Right lobe of liver (tissue), 6 donors: ENCODE data around the gene DUSP8. TPM values are rescaled to one million over a fixed set of nuclear protein-coding genes. Genes with fewer than 3 reads are reported as not detected.
A peak's percentile ranks its signal among the peaks of the same experiment; 100 is the strongest.
"Not testable (repeated sequence)": the region's sequence is repeated elsewhere in the genome, so short reads cannot be mapped to it uniquely, and the experiment has no call there.

Source experiments
- ATAC-seq, 4 donors: fragments of 200-7000 bp; cut with Tn5 transposase; one replicate each; pipeline ENCODE4 v1.9.1; 2020; ENCODE audit warnings: mild to moderate bottlenecking in 4 of 4, moderate library complexity in 4 of 4
- DNase-seq, 3 donors: peaks; one replicate each; pipeline ENCODE4 v3.0.0-alpha.2; 2020
- H3K27ac ChIP-seq, 3 donors: fragments of 200-600 bp; one replicate each; pipeline ENCODE4 v1.8.0; 2022
- H3K27me3 ChIP-seq, 2 donors: fragments of 200-600 bp; one replicate each; pipeline ENCODE4 v1.8.0; 2022
- H3K36me3 ChIP-seq, 4 donors: fragments of 200-600 bp; sonication (generic) in 1 of 4; one replicate each; pipeline versions ENCODE4 v1.5.1 to v1.8.0; 2017 to 2022; ENCODE audit warnings: control low read depth in 1 of 4
- H3K4me1 ChIP-seq, 4 donors: fragments of 200-600 bp; sonication (generic) in 1 of 4; one replicate each; pipeline versions ENCODE4 v1.5.1 to v1.8.0; 2017 to 2022; ENCODE audit warnings: control low read depth in 1 of 4
- H3K4me3 ChIP-seq, 3 donors: fragments of 200-600 bp; one replicate each; pipeline ENCODE4 v1.8.0; 2022
- H3K9me3 ChIP-seq, 4 donors: fragments of 200-600 bp; sonication (generic) in 1 of 4; one replicate each; pipeline versions ENCODE4 v1.5.1 to v1.8.0; 2017 to 2022; ENCODE audit warnings: control low read depth in 1 of 4
- POLR2A ChIP-seq: fragments of 450-650 bp; IDR thresholded peaks from one replicate; pipeline ENCODE4 v1.6.1; 2017; ENCODE audit warnings: antibody characterized with exemption, mild to moderate bottlenecking
- WGBS: methylation state at CpG from one replicate; pipeline ENCODE4 v1.1.6; 2018; ENCODE audit warnings: low coverage, low lambda C conversion rate; ENCODE audit not compliant: insufficient coverage; ENCODE audit errors: missing lambda C conversion rate; 5-methylcytosine and 5-hydroxymethylcytosine counted together
- intact Hi-C, 2 donors: fragments of 100-400 bp; cut with DNase I; formaldehyde crosslinking; loops; one replicate each; pipeline versions ENCODE4 v1.11.2 to v1.14.1; 2022
- total RNA-seq, 6 experiments: library from RNA; depleted of rRNA in 2 of 6; stranded (reverse); fragments of >200 nt in 2 of 6; fragmentation: NEBNext Ultra II Directional in 3 of 6; extraction: Animal tissue kit (Norgen Biotek cat#: 25700) in 3 of 6; gene quantifications; one replicate each; pipeline versions ENCODE4 v1.1.0 to v1.2.4, GENCODE V29; 2016 to 2023
- TF ChIP-seq, protein P1 (sequence below), 4 donors: fragments of 200-600 bp in 3 of 4; fragments of 450-650 bp in 1 of 4; IDR thresholded peaks; one replicate each; pipeline versions ENCODE4 v1.5.1 to v1.8.0; 2016 to 2022; ENCODE audit warnings: antibody characterized with exemption in 4 of 4, mild to moderate bottlenecking in 2 of 4
- donor health status: DM: no; HTN: yes; CAD: no.
- donor health status: DM: no; HTN: no; CAD: no.
- donor health status: DM: no; HTN: no; CAD: no.
- donor health status: DM: no; HTN: yes; CAD: no.
- donor health status: DM: no; HTN: yes; CAD: no.

DUSP8 gene
- total RNA-seq, 6 experiments from 2014 or later = 0.22 to 13.7 (median 4.4) TPM

DNA sequence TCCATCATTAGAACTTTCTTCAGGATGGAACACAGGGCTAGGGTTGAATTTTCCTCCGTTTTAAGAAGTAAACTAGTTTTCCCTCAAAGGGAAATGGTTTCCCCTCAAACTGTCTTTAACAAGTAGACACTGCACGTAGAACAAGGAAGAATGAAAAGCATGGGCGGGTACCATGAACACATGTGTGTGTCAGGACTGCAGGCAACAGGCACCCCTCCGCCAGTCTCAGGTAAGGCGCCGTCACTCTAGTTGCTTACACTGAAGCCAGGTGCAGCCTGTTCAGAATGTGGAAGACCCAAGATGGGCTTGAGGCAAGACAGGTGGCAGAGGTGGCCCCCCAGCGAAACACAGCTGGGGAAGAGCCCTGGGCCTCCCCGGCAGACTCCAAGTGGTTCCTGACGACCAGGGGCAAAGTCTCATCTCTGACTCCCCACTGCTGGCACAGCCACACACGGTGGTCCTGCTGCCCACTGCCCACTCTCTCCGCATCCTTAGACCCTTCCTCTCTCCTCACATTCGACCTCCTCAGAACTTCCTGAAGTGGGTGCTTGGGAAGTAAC, 60.1 kb downstream of the DUSP8 start:
- no peak for ATAC-seq
- Histone ChIP-seq H3K27ac (no peak overlapping the region), H3K4me3 (no peak overlapping the region), H3K36me3 (no peaks in the 10 kb centered on the region), H3K9me3 (no peaks in the 10 kb centered on the region), H3K27me3 (no peaks in the 10 kb centered on the region), H3K4me1 (peaks cover 0 to 7% (median 0%) of the 10 kb centered on the region in 4 donors)
- no peak for TF ChIP-seq POLR2A
- TF ChIP-seq, protein P1, sequence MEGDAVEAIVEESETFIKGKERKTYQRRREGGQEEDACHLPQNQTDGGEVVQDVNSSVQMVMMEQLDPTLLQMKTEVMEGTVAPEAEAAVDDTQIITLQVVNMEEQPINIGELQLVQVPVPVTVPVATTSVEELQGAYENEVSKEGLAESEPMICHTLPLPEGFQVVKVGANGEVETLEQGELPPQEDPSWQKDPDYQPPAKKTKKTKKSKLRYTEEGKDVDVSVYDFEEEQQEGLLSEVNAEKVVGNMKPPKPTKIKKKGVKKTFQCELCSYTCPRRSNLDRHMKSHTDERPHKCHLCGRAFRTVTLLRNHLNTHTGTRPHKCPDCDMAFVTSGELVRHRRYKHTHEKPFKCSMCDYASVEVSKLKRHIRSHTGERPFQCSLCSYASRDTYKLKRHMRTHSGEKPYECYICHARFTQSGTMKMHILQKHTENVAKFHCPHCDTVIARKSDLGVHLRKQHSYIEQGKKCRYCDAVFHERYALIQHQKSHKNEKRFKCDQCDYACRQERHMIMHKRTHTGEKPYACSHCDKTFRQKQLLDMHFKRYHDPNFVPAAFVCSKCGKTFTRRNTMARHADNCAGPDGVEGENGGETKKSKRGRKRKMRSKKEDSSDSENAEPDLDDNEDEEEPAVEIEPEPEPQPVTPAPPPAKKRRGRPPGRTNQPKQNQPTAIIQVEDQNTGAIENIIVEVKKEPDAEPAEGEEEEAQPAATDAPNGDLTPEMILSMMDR (IDR thresholded peaks at IDR 0.05) = no peak
- 72% methylated on average over 5 of the region's 12 CpGs for WGBS
- peak in 2 of 3 donors; percentile 11 to 22 for DNase-seq
- intact Hi-C loops = no loop called here

DNA sequence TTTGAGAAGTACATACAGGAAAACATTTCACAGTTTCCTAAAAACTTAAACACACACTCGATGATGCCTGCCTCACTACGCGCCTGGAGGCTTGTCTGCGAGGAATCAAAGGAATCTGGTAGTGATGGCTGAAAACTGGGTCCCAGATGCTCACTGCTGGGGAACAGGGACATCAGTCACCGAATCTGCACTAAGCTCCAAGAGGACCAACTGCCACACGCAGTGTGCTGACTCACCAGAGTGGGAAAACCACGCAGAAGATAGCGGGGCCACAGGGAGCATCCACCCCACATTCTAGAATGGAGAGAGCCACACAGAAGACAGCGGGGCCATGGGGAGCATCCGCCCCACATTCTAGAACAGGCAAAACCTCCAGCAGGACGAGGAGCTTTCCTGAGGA, 61.1 kb downstream of the DUSP8 start:
- peak in 1 of 3 donors; percentile 27 for DNase-seq
- peaks cover 0 to 7% (median 0%) of the 10 kb centered on the region in 4 donors for H3K4me1 ChIP-seq

DNA sequence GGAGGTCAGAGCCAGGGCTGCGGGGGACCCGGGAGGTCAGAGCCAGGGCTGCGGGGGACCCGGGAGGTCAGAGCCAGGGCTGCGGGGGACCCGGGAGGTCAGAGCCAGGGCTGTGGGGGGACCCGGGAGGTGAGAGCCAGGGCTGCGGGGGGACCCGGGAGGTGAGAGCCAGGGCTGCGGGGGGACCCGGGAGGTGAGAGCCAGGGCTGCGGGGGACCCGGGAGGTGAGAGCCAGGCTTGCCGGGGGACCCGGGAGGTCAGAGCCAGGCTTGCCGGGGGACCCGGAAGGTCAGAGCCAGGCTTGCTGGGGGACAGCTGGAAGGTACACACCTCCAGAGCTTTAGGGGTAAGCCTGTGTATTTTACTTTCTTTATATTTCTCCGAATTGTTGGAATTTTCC, 61.7 kb downstream of the DUSP8 start:
- 90% methylated on average over 13 of the region's 18 CpGs for WGBS
- H3K9me3 ChIP-seq, H3K27ac ChIP-seq, H3K4me1 ChIP-seq, H3K36me3 ChIP-seq, intact Hi-C loops, ATAC-seq, H3K4me3 ChIP-seq, H3K27me3 ChIP-seq: not testable (repeated sequence)
- peak in 1 of 3 donors; percentile 52 for DNase-seq

More for the DNA sequence above, 61.1 kb downstream of the DUSP8 start:
- TF ChIP-seq, protein P1 (IDR thresholded peaks at IDR 0.05) = no peak
- TF ChIP-seq POLR2A = no peak
- ATAC-seq = no peak
- 52% methylated on average over 6 of the region's 11 CpGs for WGBS
- H3K9me3 ChIP-seq = no peaks in the 10 kb centered on the region
- no peak overlapping the region for H3K27ac ChIP-seq
- H3K27me3 ChIP-seq = no peaks in the 10 kb centered on the region
- H3K4me3 ChIP-seq = no peak overlapping the region
- intact Hi-C loops = no loop called here
- H3K36me3 ChIP-seq = no peaks in the 10 kb centered on the region

DNA sequence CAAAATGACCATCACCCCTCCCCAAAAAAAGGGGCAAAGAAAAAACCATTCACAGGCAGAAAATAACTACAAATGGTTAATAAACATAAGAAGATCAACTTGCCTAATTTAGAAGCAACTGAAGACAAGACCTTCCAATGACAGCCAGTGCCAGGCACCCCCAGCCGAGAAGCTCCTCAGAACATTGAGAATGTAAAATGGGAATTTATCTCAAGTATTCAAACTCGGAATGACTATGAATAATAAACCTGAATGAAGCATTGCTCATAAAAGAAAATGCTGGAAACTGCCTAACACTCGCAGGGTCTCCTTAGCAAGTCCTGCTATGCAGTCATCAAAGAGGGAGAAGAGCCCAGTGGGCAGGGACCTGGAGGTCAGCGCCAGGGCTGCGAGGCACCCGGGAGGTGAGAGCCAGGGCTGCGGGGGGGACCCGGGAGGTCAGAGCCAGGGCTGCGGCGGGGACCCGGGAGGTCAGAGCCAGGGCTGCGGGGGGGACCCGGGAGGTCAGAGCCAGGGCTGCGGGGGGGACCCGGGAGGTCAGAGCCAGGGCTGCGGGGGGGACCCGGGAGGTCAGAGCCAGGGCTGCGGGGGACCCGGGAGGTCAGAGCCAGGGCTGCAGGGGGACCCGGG, 62.3 kb downstream of the DUSP8 start:
- H3K27ac ChIP-seq = no peak overlapping the region
- H3K4me3 ChIP-seq = no peak overlapping the region
- H3K36me3 ChIP-seq = no peaks in the 10 kb centered on the region
- no peak for TF ChIP-seq POLR2A
- TF ChIP-seq, protein P1 (IDR thresholded peaks at IDR 0.05) = no peak
- H3K4me1 ChIP-seq = no peaks in the 10 kb centered on the region
- H3K9me3 ChIP-seq = no peaks in the 10 kb centered on the region
- WGBS = 83% methylated on average over 5 of the region's 20 CpGs
- intact Hi-C loops = no loop called here
- no peak for ATAC-seq
- no peaks in the 10 kb centered on the region for H3K27me3 ChIP-seq
- peak in 1 of 3 donors; percentile 10 for DNase-seq

DNA sequence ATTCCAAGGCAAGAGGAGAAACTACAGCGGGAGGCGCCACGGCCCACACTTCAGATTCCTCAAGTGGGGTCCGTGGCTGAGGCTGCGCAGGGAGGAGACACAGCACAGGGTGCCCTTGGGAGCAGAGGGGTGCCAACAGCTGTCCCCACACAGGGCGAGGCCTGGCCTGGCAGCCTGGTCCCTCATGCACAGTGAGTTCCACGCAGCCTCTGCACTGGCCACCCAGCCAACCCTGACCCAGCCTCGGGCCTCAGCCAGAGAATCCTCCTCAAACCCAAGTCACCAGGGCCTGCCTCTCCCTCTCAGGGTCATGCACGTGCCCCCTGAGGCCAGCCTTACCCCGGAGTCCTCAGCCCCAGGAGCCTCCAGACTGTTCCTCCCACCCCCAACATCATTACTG, 63.1 kb downstream of the DUSP8 start:
- Histone ChIP-seq H3K36me3 (no peaks in the 10 kb centered on the region), H3K27ac (no peak overlapping the region), H3K4me3 (no peak overlapping the region), H3K27me3 (no peaks in the 10 kb centered on the region), H3K9me3 (no peaks in the 10 kb centered on the region), H3K4me1 (no peaks in the 10 kb centered on the region)
- ATAC-seq = peak in 1 of 4 donors; percentile 17
- intact Hi-C loops = no loop called here
- TF ChIP-seq POLR2A = no peak
- TF ChIP-seq, protein P1 (IDR thresholded peaks at IDR 0.05) = no peak
- DNase-seq = peak in 1 of 3 donors; percentile 30
- 80% methylated on average over 1 of the region's 10 CpGs for WGBS
